Measurements from ENCODE around the gene GBX2.

Gene GBX2

DNA sequence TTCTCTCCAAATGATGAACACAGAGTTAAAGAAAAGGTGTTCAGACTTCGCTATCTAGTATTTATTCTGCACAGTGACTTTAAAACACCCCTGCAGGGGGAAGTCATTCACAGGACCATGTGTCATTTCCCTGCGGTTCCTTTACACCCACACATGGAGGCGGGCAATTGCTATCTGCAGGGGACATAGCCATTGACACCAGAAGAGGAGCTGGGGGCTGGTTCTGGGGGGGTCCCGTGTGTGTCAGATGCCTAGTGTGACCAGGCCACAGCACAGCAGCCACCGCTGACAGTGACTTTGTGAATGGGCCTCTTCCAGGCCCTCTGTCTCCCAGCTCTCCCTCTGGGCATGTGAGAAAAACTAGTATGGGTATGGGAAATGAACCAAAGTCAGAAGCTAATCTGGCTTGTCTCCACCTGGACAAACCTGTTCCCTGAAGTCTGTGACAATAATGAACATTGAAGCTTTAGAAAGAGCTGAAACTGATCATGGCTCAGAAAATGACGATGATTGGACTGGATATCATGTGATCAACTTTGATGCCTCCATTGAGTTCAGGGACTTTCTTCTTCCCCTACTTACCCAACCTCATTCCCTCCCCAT lies 7.5 kb upstream of the GBX2 start:
- DNase-seq (ENCODE audit: low spot score in 2 of 2) (no peak), ATAC-seq (peak; percentile 56)

DNA sequence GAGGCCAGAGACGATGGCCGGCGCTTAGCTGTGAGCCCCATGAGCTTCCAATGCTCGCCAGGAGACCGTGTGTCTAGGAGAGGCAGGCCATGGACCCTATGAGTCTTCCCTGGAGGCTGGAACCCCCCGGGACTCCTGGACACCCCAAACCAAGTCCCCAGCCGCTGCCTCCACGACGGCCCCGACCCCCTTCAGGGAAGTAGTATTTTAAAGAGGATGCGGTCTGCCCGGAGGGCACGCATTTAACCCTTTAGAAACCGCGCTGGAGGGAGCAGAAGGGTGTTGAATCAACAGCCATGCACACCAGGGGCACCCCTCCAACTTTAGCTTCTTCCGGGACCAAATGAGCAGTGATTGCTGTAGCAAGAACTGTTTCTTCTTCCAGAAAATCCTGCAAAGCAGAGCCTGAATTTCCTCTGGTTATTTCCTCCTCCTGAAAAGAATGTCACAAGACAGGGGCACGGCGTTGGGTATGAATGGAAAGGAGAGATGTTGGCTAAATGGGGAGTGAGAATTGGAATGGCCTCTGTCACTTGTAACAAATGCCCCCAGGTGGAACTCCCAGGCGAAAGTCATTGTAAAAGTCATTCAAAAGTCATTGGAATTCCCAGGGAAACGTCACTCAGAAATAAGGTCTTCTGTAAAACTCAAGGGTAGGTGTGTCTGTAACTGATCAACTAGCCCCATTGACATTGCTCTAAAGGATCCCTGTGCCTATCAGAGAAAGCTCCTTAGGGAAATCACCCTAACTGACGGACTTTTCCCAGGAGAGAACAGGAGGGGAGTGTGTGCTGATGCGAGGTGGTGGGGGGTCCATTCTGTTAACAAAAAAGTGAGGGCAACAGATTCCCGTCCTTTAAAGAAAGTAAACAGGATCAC lies 5.8 kb upstream of the GBX2 start:
- DNase-seq (ENCODE audit: low spot score in 2 of 2) = no peak
- H3K4me3 Mint-ChIP-seq = no peak overlapping the region
- H3K9me3 Mint-ChIP-seq = no peaks in the 10 kb centered on the region
- no peak for ATAC-seq
- no peak overlapping the region for H3K27ac Mint-ChIP-seq
- peaks cover 6% of the 10 kb centered on the region for H3K4me1 Mint-ChIP-seq
- H3K36me3 Mint-ChIP-seq = peaks cover 16% of the 10 kb centered on the region

More for the DNA sequence above, 7.5 kb upstream of the GBX2 start:
- Mint-ChIP-seq H3K4me1 (peaks cover 6% of the 10 kb centered on the region), H3K9me3 (no peaks in the 10 kb centered on the region), H3K4me3 (no peak overlapping the region), H3K36me3 (peaks cover under 1% of the 10 kb centered on the region), H3K27ac (no peak overlapping the region)

GRCh38 chr2:236173036-236173728 lies 5.0 kb upstream of the GBX2 start:
- no peak overlapping the region for H3K4me3 Mint-ChIP-seq
- ATAC-seq (no peak), DNase-seq (ENCODE audit: low spot score in 2 of 2) (no peak)
- peaks cover 2% of the 10 kb centered on the region for H3K4me1 Mint-ChIP-seq
- peaks cover 16% of the 10 kb centered on the region for H3K36me3 Mint-ChIP-seq
- H3K9me3 Mint-ChIP-seq = no peaks in the 10 kb centered on the region
- no peak overlapping the region for H3K27ac Mint-ChIP-seq

DNA sequence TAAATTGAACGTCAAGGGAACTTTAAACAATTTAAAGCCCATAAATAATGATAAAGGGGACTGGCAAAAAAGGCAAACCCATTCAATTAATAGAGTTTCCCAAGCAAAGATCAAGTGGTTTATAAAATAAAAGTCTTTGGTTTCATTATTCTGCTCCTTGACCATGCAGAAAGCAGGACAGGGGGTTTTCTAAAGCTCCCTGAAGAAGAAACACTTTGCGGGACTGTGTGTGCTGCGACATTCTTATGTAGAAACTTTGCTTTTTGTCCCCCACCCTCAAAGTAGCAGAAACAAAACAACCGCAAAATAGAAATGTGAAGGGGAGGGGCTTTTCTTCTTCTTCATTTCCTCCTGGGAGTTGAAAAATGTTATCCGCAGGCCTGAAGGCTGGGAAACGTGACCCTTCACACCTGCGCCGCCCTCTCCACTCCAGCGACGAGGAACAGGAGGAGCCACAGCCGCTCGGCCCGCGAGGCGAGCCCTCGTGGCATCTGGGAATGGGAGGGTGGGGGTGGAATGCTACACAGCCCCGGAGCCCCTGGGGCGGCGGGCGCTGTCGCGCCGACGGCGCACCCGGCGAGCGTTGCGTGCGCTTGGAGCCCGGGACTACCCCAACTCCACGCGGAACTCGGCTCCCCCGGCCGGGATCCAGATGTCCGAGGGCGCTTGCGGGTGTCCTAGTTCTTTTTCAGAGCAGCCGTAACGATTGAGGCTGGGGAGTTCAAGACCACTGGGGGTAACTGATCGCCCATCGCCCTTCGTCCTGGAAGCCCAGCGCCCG lies 4.3 kb upstream of the GBX2 start:
- Mint-ChIP-seq H3K4me3 (no peak overlapping the region), H3K36me3 (peaks cover 16% of the 10 kb centered on the region), H3K4me1 (no peaks in the 10 kb centered on the region), H3K9me3 (no peaks in the 10 kb centered on the region), H3K27ac (no peak overlapping the region)
- ATAC-seq (no peak), DNase-seq (ENCODE audit: low spot score in 2 of 2) (no peak)

DNA sequence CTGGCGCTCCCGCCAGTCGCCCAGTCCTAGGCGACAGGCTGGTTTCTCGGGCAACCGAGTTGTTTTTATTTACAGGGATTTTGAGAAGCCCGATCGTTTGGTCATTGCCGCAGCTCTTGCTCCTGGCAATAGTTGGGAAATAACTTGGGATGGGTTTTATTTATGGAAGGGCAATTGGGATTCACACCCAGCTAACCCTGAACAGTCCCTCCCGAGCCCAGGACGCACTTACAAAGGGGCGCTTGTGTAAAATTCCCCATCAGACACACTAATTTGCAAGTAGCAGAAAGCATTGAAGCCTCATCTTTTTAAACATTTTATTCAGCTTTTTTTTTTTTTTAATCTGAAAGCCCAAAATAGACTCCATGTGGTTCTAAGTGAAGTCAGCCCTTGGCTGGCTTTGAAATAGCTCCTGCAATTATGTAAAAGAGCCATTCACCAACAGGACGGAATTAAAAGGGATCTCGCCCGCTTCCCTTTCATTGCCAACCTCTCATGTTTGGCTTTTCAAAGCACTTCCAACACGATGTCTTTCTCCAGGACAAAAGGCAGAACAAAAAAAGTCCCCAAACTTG lies 3.6 kb upstream of the GBX2 start:
- Mint-ChIP-seq H3K4me3 (no peak overlapping the region), H3K27ac (no peak overlapping the region), H3K36me3 (peaks cover 17% of the 10 kb centered on the region), H3K9me3 (no peaks in the 10 kb centered on the region), H3K4me1 (peaks cover 3% of the 10 kb centered on the region)
- DNase-seq (ENCODE audit: low spot score in 2 of 2) = no peak
- ATAC-seq = no peak

- Mint-ChIP-seq H3K9me3 (no peaks in the 10 kb centered on the region), H3K36me3 (peaks cover 22% of the 10 kb centered on the region), H3K4me1 (peaks cover 8% of the 10 kb centered on the region), H3K27ac (no peak overlapping the region), H3K4me3 (no peak overlapping the region)
- DNase-seq (ENCODE audit: low spot score in 2 of 2) (no peak), ATAC-seq (no peak)
Observed at GRCh38 chr2:236171181-236171679, 3.0 kb upstream of the GBX2 start.

- peaks cover 10% of the 10 kb centered on the region for H3K4me1 Mint-ChIP-seq
- H3K9me3 Mint-ChIP-seq = no peaks in the 10 kb centered on the region
- peaks cover 22% of the 10 kb centered on the region for H3K36me3 Mint-ChIP-seq
- DNase-seq (ENCODE audit: low spot score in 2 of 2) (no peak), ATAC-seq (no peak)
- no peak overlapping the region for H3K27ac Mint-ChIP-seq
- no peak overlapping the region for H3K4me3 Mint-ChIP-seq
Observed at GRCh38 chr2:236170590-236171165, 2.5 kb upstream of the GBX2 start.

DNA sequence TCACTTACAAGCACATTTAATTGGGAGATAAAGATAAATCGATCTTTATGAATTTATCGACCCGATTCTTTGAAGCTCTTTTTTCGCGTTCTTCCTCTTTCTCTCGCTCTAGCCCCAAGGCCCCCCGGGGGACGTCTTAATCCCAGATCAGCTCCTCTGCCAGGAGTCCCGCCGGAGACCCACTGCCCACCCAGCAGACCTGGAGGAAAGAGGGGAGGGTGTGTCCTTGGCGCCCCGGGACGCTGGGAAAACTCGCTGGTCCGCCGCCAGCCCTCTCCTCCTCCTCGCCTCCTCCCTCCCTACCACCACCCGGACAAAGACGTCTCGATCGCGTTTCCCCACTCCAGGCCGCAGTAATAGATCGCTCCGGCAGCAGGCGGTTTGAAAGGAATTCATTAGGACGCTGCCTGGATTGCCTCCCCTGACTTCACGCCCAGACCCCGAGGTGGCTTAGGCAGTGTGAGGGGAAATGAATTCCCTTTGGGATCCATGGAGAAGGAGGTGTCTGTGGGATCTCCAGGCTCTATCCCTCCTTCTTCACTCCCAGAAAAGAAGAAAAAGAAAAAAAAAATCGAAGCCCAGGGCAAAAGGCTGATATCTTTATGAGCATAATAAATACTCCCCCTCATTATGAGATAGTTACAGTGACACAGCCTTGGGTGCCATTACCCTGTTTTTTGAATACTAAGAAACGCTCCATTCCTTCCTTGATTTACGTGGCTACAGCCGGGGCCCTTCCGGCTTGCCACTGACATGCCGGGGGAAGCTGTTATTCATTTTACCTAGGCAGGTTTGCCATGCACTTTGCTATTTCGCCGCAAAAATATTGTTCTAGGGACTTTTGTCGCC lies 1.8 kb upstream of the GBX2 start:
- no peak for DNase-seq (ENCODE audit: low spot score in 2 of 2)
- no peak overlapping the region for H3K4me3 Mint-ChIP-seq
- ATAC-seq = no peak
- peaks cover 22% of the 10 kb centered on the region for H3K36me3 Mint-ChIP-seq
- H3K27ac Mint-ChIP-seq = no peak overlapping the region
- no peaks in the 10 kb centered on the region for H3K9me3 Mint-ChIP-seq
- peaks cover 10% of the 10 kb centered on the region for H3K4me1 Mint-ChIP-seq

DNA sequence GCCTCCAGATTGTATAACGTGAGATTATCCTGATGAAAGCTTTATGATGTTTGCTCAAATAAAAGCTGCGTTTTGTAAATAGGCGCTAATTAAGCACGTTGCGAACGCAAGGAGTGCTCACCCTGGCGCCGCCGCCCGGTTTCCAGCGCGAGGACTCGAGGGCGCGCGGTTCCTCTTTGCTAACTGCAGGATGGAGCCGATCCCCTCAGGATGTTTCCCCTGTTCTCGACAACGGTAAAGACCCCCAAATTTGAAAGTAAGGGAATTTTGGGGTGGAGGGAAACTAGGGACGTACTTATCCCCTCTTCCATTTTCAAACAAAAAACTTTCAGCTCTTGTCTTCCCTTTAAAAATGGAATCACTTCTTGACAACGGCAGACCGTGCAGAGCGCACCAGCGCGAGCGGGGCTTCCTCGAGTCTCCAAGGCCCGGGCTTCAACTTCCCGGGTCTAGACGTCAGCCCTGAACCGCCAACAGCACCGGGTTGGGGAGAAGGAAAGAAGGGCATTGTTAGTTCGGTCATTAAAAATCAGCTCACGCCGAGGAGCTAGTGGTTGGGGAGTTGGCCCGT lies 1.1 kb upstream of the GBX2 start:
- no peak overlapping the region for H3K27ac Mint-ChIP-seq
- H3K4me1 Mint-ChIP-seq = peaks cover 10% of the 10 kb centered on the region
- no peak for DNase-seq (ENCODE audit: low spot score in 2 of 2)
- ATAC-seq = no peak
- peaks cover 22% of the 10 kb centered on the region for H3K36me3 Mint-ChIP-seq
- H3K4me3 Mint-ChIP-seq = no peak overlapping the region
- H3K9me3 Mint-ChIP-seq = no peaks in the 10 kb centered on the region

- peak overlapping the region; percentile 62 for H3K4me3 Mint-ChIP-seq
- H3K9me3 Mint-ChIP-seq = no peaks in the 10 kb centered on the region
- peaks cover 22% of the 10 kb centered on the region for H3K36me3 Mint-ChIP-seq
- H3K4me1 Mint-ChIP-seq = peaks cover 10% of the 10 kb centered on the region
- DNase-seq (ENCODE audit: low spot score in 2 of 2) (no peak), ATAC-seq (no peak)
- no peak overlapping the region for H3K27ac Mint-ChIP-seq
Observed at GRCh38 chr2:236167297-236168109, 683 bp downstream of the GBX2 start.

DNA sequence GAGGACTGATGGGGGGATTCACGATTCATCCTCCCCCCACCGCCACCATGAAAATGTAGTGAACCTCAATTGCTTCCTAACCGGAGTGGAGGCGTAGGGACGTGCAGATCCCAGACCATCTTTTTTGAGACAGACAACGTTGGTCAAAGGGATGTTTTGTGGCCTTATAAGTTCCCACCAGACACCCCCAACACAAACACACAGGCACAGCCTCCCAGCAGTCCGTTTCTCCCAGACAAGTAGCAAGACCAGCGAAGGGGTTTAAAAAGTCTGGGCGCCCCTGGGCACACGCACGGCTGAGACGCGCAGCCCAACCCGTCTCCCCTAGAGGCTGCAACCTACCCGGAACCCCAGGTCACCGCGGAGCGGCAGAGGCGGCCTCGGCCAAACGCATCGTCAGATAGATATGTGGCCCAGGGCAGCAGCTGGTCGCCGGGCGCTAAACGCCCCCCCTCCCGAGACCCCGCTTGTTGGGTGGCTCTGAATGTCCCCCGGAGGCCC lies 1.3 kb downstream of the GBX2 start:
- H3K27ac Mint-ChIP-seq = no peak overlapping the region
- ATAC-seq = peak; percentile 22
- H3K9me3 Mint-ChIP-seq = no peaks in the 10 kb centered on the region
- DNase-seq (ENCODE audit: low spot score in 2 of 2) = no peak
- H3K36me3 Mint-ChIP-seq = peaks cover 22% of the 10 kb centered on the region
- H3K4me3 Mint-ChIP-seq = peak overlapping the region; percentile 62
- H3K4me1 Mint-ChIP-seq = peaks cover 10% of the 10 kb centered on the region

DNA sequence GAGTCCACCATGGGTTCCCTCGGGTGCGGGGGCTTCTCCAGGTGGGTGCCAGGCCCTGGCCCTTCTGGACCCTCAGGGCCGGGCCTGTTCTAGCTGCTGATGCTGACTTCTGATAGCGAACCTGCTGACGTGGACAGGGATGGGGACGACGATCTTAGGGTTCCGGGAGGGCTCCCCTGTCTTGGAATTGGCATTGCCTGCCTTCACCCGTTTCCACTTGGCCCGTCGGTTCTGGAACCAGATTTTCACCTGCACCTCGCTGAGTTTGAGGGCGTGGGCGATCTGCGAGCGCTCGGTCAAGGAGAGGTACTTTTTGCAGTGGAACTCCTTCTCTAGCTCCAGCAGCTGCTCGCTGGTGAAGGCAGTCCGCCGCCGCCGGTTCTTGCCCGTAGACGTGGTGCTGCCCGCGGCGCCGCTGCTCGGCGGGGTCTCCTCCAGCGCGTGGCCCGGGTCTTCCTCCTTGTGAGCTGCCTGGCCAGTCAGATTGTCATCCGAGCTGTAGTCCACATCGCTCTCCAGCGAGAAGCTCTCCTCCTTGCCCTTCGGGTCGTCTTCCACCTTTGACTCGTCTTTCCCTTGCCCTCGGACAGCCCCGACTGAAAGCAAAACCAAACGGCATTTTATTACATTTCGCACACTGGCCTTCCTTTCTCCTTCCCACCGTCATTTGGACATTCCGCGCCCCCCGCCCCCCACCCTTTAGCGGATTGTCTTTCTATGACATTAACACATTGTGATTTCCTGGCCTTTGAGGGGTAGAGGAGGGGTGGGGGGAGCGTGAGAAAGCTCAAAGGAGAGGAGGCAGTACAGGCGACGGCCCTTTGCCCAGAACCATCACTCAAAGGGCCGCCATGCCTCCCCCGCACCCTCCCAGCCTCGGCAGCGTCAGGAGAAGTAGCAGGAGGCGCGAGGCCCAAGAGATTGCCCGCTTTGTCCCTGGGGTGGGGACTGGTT lies 2.1 kb downstream of the GBX2 start:
- ATAC-seq = no peak
- peaks cover 22% of the 10 kb centered on the region for H3K36me3 Mint-ChIP-seq
- DNase-seq (ENCODE audit: low spot score in 2 of 2) = no peak
- no peaks in the 10 kb centered on the region for H3K9me3 Mint-ChIP-seq
- no peak overlapping the region for H3K27ac Mint-ChIP-seq
- peaks cover 10% of the 10 kb centered on the region for H3K4me1 Mint-ChIP-seq
- H3K4me3 Mint-ChIP-seq = peak overlapping the region; percentile 62

All from stimulated activated effector memory CD8-positive, alpha-beta T cell treated with anti-CD3 and anti-CD28 coated beads, Interleukin-12 subunit alpha, Interleukin-12 subunit beta, amount 100 ng/mL, for 72 hours (primary cell).